Stimulated activated CD8-positive, alpha-beta memory T cell treated with anti-CD3 and anti-CD28 coated beads, Interleukin-2, amount 100 ng/mL, for 1 hour (primary cell): ENCODE measurements around the gene MARCKS.

ENCODE experiments used
- DNase-seq, 2 donors: peaks; one replicate each; pipeline ENCODE4 v3.0.0-alpha.2; 2020; ENCODE audit warnings: low read depth in 2 of 2

The MARCKS gene, protein sequence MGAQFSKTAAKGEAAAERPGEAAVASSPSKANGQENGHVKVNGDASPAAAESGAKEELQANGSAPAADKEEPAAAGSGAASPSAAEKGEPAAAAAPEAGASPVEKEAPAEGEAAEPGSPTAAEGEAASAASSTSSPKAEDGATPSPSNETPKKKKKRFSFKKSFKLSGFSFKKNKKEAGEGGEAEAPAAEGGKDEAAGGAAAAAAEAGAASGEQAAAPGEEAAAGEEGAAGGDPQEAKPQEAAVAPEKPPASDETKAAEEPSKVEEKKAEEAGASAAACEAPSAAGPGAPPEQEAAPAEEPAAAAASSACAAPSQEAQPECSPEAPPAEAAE

GRCh38 chr6:113856625-113857555, at the start of gene MARCKS:
Gene MARCKS, plus strand, starts transcription at chr6:113857345. Its CDS starts 401 bp downstream, at chr6:113857746.
- no peak for DNase-seq

- DNase-seq: no peak
These were observed 47.3 kb upstream of the MARCKS start for GRCh38 chr6:113809826-113810225.

DNA sequence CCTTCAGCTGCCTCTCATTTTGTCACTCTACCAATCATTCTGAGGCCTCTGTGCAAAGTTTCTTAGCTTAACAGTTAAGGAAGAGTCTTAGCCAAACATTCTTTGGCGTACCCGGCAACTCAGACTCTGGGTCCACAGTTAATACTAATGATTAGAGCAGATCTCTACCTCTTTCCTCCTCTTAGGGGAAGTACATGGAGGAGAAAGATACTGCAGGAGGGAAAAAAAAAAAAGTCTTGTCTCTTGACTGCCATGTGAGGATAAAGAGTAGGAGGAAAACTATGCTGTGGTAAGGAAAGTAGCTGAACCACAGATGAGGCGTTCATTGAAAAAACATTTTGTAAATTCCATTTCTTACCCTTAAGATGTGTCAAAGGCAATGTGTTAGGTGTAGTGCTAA, 44.0 kb upstream of the MARCKS start:
- DNase-seq: no peak

DNA sequence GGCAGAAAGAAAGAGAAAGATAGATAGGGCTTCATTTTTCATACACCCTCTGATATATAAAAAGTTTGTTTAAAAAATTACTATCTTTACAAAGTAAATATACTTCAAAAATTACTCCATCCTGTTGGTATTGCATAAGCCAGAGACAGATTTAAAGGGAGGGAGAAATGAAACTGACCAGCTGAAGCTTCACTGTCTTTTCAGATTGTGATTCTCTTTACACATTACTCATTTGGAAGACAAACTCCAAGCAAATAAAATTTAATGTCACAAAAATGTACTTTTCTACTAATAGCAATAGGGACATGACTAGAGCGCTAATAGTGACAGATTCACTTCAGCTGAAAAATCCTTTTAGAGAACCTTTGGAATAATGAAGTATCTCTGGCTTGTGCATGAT, 38.6 kb upstream of the MARCKS start:
- DNase-seq: no peak

DNA sequence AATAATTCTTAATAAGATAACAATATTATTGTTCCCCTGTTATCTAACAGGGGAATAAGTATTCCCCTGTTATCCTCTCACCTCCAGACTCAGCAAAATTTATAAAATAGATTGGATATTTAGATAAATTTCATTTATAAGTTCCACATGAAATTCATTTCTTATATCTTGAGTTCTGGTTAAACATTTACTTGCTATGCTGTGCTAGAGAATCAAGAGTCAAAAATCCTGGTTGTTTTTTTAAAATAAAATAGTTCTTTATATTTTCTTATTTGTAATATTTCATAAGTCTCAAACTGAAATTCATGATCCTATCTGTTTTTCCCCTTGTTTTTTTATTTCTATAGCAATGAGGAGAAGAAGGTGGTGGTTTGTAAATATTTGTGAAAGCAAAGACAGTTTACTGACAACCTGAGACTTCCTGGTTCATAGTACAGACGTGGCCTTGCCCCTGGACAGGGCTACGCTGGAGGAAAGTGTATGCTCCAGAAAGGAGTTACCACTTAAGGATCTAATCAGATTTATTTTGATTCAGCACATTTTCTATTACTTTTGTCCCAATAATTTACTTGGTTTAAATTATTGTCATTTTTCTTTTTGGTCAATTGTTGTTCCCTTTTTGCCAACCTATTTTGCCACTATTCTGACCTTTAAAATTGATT, 37.8 kb upstream of the MARCKS start:
- DNase-seq: no peak

- no peak for DNase-seq
These were observed 36.4 kb upstream of the MARCKS start for GRCh38 chr6:113820761-113821160.

- DNase-seq: no peak
These were observed 35.7 kb upstream of the MARCKS start for GRCh38 chr6:113821445-113821844.

DNA sequence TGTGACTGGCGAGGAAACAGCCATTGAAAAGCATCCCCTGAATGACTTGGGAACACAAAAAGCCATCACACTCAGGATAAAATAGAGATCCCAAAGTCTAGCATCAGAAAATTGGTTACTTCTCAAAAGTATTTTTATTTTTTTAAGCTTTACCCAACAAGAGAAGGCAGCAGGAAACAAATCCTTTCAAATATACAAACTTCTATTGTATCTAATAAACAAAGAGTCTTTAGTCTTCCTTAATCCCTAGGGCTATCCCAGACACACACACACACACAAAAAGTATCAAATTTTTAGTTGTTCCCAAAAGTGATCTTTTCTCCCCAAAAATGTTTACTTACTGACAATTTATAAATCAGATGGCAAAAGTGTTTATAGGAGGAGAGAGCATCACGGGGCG, 33.2 kb upstream of the MARCKS start:
- DNase-seq: no peak

GRCh38 chr6:113824411-113824810, 32.7 kb upstream of the MARCKS start:
- no peak for DNase-seq

DNA sequence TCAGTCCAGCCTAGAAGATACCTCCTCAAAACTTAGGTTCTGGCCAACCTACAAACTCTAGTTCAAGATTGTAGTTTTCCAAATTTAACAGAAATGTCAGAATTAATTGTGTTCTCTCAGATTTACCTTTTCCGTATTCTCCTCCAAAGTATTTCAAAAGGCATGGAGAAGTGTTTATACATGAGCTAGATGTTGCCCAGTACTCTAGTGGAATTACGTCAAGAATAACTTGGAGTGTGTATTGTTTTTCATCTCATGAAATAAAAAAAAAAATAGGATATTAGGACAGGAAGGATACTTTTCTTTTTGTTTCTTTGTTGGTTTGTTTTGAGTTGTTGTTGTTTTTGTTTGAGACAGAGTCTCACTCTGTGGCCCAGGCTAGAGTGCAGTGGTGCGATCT, 32.3 kb upstream of the MARCKS start:
- DNase-seq: no peak

- no peak for DNase-seq
These were observed 31.4 kb upstream of the MARCKS start for GRCh38 chr6:113825781-113826180.

DNA sequence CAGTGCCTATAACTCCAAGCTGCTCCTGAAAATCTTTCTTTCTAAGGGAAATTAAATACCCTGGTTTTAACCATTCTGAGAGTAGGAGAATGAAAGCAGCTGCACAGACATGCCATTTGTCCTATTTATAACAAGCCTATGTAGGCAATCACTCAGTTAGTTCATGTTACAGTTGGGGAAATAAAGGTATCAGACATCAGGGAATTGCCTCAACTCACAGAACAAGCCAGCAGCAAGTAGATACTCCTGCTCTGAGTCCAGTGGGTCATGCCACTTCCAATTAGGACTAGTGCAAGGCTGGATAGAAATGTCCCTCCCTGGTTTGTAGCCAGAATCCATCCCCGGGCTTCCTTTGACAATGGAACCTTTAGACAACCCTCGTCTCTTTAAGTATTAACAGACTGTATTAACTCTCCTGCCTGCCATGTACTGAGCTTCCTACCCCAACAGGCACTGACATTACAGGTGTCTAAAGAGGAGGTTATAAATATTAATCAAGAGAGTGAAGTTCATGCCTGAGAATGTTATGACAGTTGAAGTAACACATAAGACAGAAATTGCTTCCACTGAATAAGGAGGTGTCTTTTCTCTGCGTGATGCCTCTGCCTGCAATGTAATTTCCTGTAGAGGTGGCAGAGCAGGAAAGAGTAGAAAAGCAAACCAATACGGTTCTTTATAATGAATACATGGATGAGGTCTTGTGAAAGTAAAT, 28.0 kb upstream of the MARCKS start:
- no peak for DNase-seq

DNA sequence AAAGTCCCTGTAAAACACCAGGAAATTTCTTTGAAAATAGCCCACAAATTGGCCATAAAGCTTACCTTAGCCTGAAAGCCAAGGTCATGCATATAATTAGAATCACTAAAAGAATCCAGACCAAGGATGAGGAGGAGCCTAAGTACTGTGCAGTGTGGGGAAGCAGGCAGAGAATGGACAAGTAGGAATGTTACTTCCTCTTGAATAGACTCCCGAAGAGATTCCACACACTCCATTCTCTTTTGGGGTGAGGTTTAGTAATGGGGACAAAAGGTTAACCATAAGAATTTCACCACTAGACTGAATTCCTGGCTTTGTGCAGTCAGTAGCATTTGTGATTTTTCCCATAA, 27.5 kb upstream of the MARCKS start:
- no peak for DNase-seq

- no peak for DNase-seq
These were observed 27.0 kb upstream of the MARCKS start for GRCh38 chr6:113830140-113830539.

- DNase-seq: no peak
These were observed 23.6 kb upstream of the MARCKS start for GRCh38 chr6:113833537-113833936.

DNA sequence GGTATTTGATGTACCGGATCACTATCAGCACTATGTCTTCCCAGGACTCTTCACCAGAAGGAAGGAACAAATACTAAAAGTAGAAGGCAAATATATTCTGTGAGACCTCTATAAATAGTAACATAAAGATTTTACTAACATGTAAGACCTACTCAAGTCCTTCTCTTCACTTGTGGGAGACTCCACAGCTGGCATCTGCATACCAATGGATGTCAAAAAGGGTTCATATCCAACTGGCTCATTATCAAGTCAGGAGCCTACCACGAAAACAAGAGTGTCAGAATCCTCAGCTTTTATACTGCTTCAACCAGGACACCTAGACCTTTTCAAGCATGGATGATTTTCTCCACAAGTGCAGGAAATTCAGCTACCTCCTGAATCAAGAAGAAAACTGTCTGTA, 20.0 kb upstream of the MARCKS start:
- DNase-seq: no peak

GRCh38 chr6:113842165-113842564, 15.0 kb upstream of the MARCKS start:
- no peak for DNase-seq

DNA sequence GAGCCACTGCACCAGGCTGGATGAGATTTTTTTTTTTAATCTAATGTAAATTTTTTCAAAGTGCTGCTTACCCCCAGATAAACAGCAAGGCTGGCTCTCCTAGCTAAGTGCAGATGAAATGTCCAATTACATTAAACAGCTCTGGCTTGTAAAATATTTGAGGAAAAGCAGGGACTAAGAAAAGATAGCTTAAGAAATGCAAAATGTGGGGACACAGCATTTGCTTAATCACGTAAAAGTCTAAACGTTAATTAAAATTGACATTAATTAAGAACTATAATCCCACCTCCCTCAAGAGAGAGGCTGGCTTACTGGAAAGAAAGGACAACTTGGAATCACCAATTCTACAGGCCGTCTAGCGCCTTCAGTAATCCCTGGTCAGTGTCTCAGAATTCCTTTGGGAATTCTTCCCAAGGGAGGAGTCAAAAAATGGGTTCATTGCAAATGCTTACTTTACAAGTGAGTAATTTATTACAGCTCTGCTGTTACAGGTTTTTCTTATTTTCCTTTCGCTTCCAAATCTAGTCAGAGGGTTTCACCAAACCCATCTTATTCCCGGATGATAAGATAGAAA, 13.6 kb upstream of the MARCKS start:
- no peak for DNase-seq

DNA sequence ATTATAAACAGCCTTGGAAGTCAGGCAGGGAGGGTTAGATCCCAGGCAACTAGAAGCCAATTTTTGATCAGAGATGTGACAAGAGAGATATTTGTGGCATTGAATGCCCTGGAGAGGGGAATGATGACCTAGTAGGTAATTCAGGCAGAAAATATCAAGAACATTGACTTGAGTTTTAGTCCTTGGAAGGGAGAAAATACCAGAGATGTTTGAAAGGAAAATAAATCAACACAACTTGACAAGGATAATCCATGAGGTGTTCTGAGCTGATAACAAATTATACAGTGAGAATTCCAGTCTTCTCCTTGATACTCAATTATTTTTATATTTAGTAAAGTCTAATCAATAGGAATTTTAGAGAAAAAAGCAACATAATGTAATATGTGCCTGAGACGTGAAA, 10.6 kb upstream of the MARCKS start:
- no peak for DNase-seq

DNA sequence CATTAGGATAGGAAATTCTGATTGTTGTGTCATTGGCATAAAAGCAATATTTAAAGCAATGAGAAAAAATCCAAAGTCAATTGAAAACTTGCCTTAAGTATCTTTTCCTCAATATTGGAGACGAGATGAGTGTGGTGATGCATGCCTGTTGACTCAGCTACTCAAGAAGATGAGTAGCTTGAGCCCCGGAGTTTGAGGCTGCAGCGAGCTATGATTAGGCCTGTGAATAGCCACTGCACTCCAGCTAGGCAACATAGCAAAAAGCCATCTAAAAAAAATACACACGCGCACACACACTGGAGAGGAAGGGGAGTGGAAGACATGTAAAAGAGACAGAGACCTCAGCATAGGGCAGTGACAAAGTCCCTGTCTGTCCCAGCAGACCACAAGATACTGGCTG, 9.7 kb upstream of the MARCKS start:
- DNase-seq: no peak

DNA sequence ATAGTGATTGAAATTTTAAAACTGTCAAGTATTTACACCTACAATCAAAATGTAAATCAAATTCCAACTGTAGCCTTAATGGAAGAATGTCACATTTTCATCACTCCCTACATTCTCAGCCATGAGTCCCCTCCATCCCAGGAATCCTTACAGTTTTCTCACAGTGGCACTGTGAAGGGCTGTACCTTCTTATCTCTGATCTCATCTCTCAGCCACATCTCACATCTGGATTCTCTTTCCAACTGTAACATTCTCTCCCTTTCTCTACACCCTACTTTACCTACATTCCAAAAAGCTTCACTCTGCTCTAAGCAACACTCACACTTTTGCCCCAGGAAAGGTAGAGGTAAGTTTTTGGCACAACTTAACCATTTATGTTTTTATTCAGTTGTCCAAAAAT, 8.9 kb upstream of the MARCKS start:
- no peak for DNase-seq

DNA sequence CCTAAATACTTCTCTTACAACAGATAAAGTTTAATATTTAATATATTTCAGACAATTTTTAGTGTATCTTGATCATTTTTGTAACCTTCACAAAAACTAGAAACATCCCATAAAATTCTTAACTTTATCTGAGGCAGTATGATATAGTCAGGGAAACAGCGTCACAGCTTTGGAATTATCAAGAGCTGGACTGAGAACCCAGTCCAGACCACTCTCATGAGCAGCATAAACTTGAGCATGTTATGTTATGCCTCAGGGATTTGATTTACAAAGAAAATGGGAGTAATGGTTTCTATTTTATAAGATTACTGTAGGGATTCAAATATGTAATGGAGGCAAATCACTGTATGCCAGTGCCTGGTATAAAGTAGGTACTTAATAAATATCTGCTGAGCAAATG, 8.3 kb upstream of the MARCKS start:
- no peak for DNase-seq
